ENCODE results near the gene ENAH.

ENAH gene

GRCh38 chr1:225485226-225485625, 167.7 kb downstream of the ENAH start:
- H3K4me3 ChIP-seq (ENCODE audit: low read length), result no peak overlapping the region
- H3K9ac ChIP-seq (ENCODE audit: low read length), result no peak overlapping the region
- H3K36me3 ChIP-seq (ENCODE audit: control insufficient read depth, insufficient read depth, low read length), result no peaks in the 10 kb centered on the region
- H3K9me3 ChIP-seq (ENCODE audit: control insufficient read depth, low read length), result no peaks in the 10 kb centered on the region
- H3K4me1 ChIP-seq (ENCODE audit: control insufficient read depth, insufficient read depth, low read length), result no peaks in the 10 kb centered on the region
- H3K27me3 ChIP-seq (ENCODE audit: control insufficient read depth, insufficient read depth, low read length), result no peaks in the 10 kb centered on the region

DNA sequence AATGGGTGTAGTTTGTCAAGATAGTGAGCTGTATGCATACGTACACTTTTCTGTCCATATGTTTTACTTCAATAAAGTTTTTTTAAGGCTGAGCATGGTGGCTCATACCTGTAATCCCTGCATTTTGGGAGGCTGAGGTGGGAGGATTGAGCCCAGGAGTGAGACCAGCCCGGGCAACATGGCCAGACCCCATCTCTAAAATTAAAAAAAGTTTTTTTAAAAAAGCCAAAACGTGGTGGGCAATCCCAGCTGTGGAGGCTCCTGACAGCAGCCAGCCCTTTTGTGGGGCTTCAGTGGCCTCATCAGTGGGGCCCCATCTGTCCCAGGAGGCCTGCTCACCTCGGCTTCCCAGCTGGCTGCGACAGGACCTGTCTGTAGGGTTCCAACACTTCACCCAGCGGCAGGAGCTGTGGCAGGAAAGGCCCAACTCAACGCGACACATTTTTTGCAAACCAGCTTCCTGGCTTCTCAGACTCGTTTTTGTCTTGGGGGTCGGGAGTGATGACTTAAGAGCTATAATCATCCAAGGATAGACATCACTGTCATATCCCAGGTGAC, 168.2 kb downstream of the ENAH start:
- no peaks in the 10 kb centered on the region for H3K9me3 ChIP-seq (ENCODE audit: control insufficient read depth, low read length)
- H3K9ac ChIP-seq (ENCODE audit: low read length), result no peak overlapping the region
- no peaks in the 10 kb centered on the region for H3K36me3 ChIP-seq (ENCODE audit: control insufficient read depth, insufficient read depth, low read length)
- no peaks in the 10 kb centered on the region for H3K4me1 ChIP-seq (ENCODE audit: control insufficient read depth, insufficient read depth, low read length)
- H3K27me3 ChIP-seq (ENCODE audit: control insufficient read depth, insufficient read depth, low read length), result no peaks in the 10 kb centered on the region
- H3K4me3 ChIP-seq (ENCODE audit: low read length), result no peak overlapping the region

DNA sequence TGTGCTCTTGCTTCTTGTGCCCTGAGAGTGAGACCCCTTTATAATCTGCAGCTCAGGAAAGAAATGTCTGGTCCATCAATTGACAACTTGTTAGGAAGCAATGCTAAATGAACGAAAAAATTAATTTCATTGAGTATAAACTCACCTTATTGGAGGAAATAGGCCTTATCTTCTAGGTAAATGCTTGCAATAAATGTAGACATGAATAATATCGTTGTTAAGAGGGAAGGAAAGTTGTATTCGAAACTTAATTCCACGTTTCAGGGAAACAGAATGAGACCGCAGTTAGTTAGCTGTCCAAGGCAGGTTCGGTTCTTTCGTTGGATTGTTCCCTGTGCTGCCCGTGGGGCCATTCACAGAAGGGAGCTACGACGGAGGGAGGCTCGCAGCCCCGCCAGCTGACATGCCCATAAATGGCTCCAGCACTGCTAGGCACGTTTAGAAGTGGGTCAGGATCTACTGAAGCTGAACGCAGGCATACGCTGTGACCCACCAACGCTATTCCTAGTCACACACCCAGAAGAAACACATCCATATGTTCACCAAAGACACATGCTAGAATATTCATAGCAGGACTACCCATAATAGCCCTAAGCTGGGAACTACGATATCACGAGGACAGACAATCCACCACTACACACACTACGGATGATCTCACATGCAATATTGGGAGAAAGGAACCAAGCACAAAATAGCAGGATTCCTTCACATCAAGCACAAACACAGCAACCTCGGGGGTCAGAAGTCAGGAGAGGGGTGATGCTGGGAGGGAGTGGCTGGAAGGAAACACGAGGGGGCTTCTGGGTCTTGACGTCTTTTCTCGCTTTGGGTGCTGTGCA, 168.9 kb downstream of the ENAH start:
- H3K9me3 ChIP-seq (ENCODE audit: control insufficient read depth, low read length), result no peaks in the 10 kb centered on the region
- H3K4me3 ChIP-seq (ENCODE audit: low read length), result no peak overlapping the region
- H3K9ac ChIP-seq (ENCODE audit: low read length), result no peak overlapping the region
- no peaks in the 10 kb centered on the region for H3K36me3 ChIP-seq (ENCODE audit: control insufficient read depth, insufficient read depth, low read length)
- no peaks in the 10 kb centered on the region for H3K27me3 ChIP-seq (ENCODE audit: control insufficient read depth, insufficient read depth, low read length)
- H3K4me1 ChIP-seq (ENCODE audit: control insufficient read depth, insufficient read depth, low read length), result no peaks in the 10 kb centered on the region

- Histone ChIP-seq H3K36me3 (ENCODE audit: control insufficient read depth, insufficient read depth, low read length) (no peaks in the 10 kb centered on the region), H3K4me3 (ENCODE audit: low read length) (no peak overlapping the region), H3K4me1 (ENCODE audit: control insufficient read depth, insufficient read depth, low read length) (no peaks in the 10 kb centered on the region), H3K9ac (ENCODE audit: low read length) (no peak overlapping the region), H3K27me3 (ENCODE audit: control insufficient read depth, insufficient read depth, low read length) (no peaks in the 10 kb centered on the region), H3K9me3 (ENCODE audit: control insufficient read depth, low read length) (no peaks in the 10 kb centered on the region)
Measured at GRCh38 chr1:225482421-225482950, 170.4 kb downstream of the ENAH start.

GRCh38 chr1:225481738-225482137, 171.2 kb downstream of the ENAH start:
- no peaks in the 10 kb centered on the region for H3K36me3 ChIP-seq (ENCODE audit: control insufficient read depth, insufficient read depth, low read length)
- no peaks in the 10 kb centered on the region for H3K4me1 ChIP-seq (ENCODE audit: control insufficient read depth, insufficient read depth, low read length)
- no peak overlapping the region for H3K9ac ChIP-seq (ENCODE audit: low read length)
- H3K27me3 ChIP-seq (ENCODE audit: control insufficient read depth, insufficient read depth, low read length), result no peaks in the 10 kb centered on the region
- no peak overlapping the region for H3K4me3 ChIP-seq (ENCODE audit: low read length)
- no peaks in the 10 kb centered on the region for H3K9me3 ChIP-seq (ENCODE audit: control insufficient read depth, low read length)

GRCh38 chr1:225480825-225481434, 172.0 kb downstream of the ENAH start:
- no peak overlapping the region for H3K4me3 ChIP-seq (ENCODE audit: low read length)
- H3K9ac ChIP-seq (ENCODE audit: low read length), result no peak overlapping the region
- H3K36me3 ChIP-seq (ENCODE audit: control insufficient read depth, insufficient read depth, low read length), result no peaks in the 10 kb centered on the region
- no peaks in the 10 kb centered on the region for H3K4me1 ChIP-seq (ENCODE audit: control insufficient read depth, insufficient read depth, low read length)
- H3K9me3 ChIP-seq (ENCODE audit: control insufficient read depth, low read length), result no peaks in the 10 kb centered on the region
- H3K27me3 ChIP-seq (ENCODE audit: control insufficient read depth, insufficient read depth, low read length), result no peaks in the 10 kb centered on the region

GRCh38 chr1:225479996-225480720, 172.8 kb downstream of the ENAH start:
- H3K9me3 ChIP-seq (ENCODE audit: control insufficient read depth, low read length), result no peaks in the 10 kb centered on the region
- no peaks in the 10 kb centered on the region for H3K27me3 ChIP-seq (ENCODE audit: control insufficient read depth, insufficient read depth, low read length)
- H3K4me3 ChIP-seq (ENCODE audit: low read length), result no peak overlapping the region
- no peak overlapping the region for H3K9ac ChIP-seq (ENCODE audit: low read length)
- no peaks in the 10 kb centered on the region for H3K36me3 ChIP-seq (ENCODE audit: control insufficient read depth, insufficient read depth, low read length)
- peaks cover 5% of the 10 kb centered on the region for H3K4me1 ChIP-seq (ENCODE audit: control insufficient read depth, insufficient read depth, low read length)

- Histone ChIP-seq H3K27me3 (ENCODE audit: control insufficient read depth, insufficient read depth, low read length) (no peaks in the 10 kb centered on the region), H3K4me3 (ENCODE audit: low read length) (no peak overlapping the region), H3K36me3 (ENCODE audit: control insufficient read depth, insufficient read depth, low read length) (no peaks in the 10 kb centered on the region), H3K4me1 (ENCODE audit: control insufficient read depth, insufficient read depth, low read length) (peaks cover 12% of the 10 kb centered on the region), H3K9me3 (ENCODE audit: control insufficient read depth, low read length) (no peaks in the 10 kb centered on the region), H3K9ac (ENCODE audit: low read length) (no peak overlapping the region)
Measured at GRCh38 chr1:225479341-225479740, 173.6 kb downstream of the ENAH start.

GRCh38 chr1:225477296-225477911, 175.5 kb downstream of the ENAH start:
- H3K9ac ChIP-seq (ENCODE audit: low read length), result no peak overlapping the region
- no peak overlapping the region for H3K4me3 ChIP-seq (ENCODE audit: low read length)
- H3K9me3 ChIP-seq (ENCODE audit: control insufficient read depth, low read length), result no peaks in the 10 kb centered on the region
- peaks cover 12% of the 10 kb centered on the region for H3K4me1 ChIP-seq (ENCODE audit: control insufficient read depth, insufficient read depth, low read length)
- no peaks in the 10 kb centered on the region for H3K27me3 ChIP-seq (ENCODE audit: control insufficient read depth, insufficient read depth, low read length)
- no peaks in the 10 kb centered on the region for H3K36me3 ChIP-seq (ENCODE audit: control insufficient read depth, insufficient read depth, low read length)

GRCh38 chr1:225476538-225476988, 176.4 kb downstream of the ENAH start:
- H3K36me3 ChIP-seq (ENCODE audit: control insufficient read depth, insufficient read depth, low read length), result no peaks in the 10 kb centered on the region
- no peaks in the 10 kb centered on the region for H3K9me3 ChIP-seq (ENCODE audit: control insufficient read depth, low read length)
- H3K4me1 ChIP-seq (ENCODE audit: control insufficient read depth, insufficient read depth, low read length), result peaks cover 12% of the 10 kb centered on the region
- H3K4me3 ChIP-seq (ENCODE audit: low read length), result no peak overlapping the region
- H3K9ac ChIP-seq (ENCODE audit: low read length), result no peak overlapping the region
- H3K27me3 ChIP-seq (ENCODE audit: control insufficient read depth, insufficient read depth, low read length), result no peaks in the 10 kb centered on the region

DNA sequence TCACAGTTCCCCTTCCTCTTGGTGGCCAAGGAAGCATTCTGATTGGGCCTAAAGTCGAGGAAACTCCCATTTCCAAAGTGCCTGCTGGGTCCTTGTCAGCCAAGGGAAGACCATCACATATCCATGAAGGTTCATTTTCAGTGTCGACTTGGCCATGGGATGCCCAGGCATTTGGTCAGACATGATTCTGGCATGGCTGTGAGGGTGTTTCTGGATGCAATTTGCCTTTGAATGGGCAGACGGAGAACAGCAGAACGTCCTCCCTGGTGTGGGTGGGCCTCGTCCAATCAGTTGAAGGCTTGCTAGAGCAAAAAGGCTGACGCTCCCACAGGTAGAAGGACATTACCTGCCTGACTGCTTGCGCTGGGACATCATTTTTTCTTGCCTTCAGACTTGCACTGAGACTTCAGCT, 176.8 kb downstream of the ENAH start:
- no peaks in the 10 kb centered on the region for H3K9me3 ChIP-seq (ENCODE audit: control insufficient read depth, low read length)
- peaks cover 12% of the 10 kb centered on the region for H3K4me1 ChIP-seq (ENCODE audit: control insufficient read depth, insufficient read depth, low read length)
- no peaks in the 10 kb centered on the region for H3K36me3 ChIP-seq (ENCODE audit: control insufficient read depth, insufficient read depth, low read length)
- H3K4me3 ChIP-seq (ENCODE audit: low read length), result no peak overlapping the region
- no peak overlapping the region for H3K9ac ChIP-seq (ENCODE audit: low read length)
- no peaks in the 10 kb centered on the region for H3K27me3 ChIP-seq (ENCODE audit: control insufficient read depth, insufficient read depth, low read length)
